GM23338 (cell line): ENCODE data around the gene BNIPL. TPM values are rescaled to one million over a fixed set of nuclear protein-coding genes. Genes with fewer than 3 reads are reported as not detected.
A peak's percentile ranks its signal among the peaks of the same experiment; 100 is the strongest.

Experiments used
- ATAC-seq: fragments of 200-7000 bp; cut with Tn5 transposase; 3 replicates; pipeline ENCODE4 v1.9.1; 2020
- DNase-seq: peaks from one replicate; pipeline ENCODE4 v3.0.0-alpha.2; 2015; ENCODE audit warnings: low spot score
- H2AFZ ChIP-seq: fragments of 200-600 bp; sonication (generic); 2 replicates; pipeline ENCODE4 v1.8.0; 2016; ENCODE audit warnings: antibody characterized with exemption, mild to moderate bottlenecking, moderate library complexity
- H3F3A ChIP-seq: fragments of 200-600 bp; sonication (generic); replicated peaks from 2 replicates; pipeline ENCODE4 v1.8.0; 2017; ENCODE audit warnings: antibody characterized with exemption, mixed run types, low read depth
- H3K27ac ChIP-seq: fragments of 200-600 bp; sonication (generic); 2 replicates; pipeline ENCODE4 v1.6.1; 2016; ENCODE audit warnings: low read depth
- H3K27me3 ChIP-seq: fragments of 200-600 bp; sonication (generic); 2 replicates; pipeline ENCODE4 v1.8.0; 2016; ENCODE audit warnings: mild to moderate bottlenecking, mixed run types, moderate library complexity; ENCODE audit not compliant: insufficient read depth
- H3K36me3 ChIP-seq: fragments of 200-600 bp; sonication (generic); 2 replicates; pipeline ENCODE4 v1.8.0; 2016; ENCODE audit warnings: mild to moderate bottlenecking; ENCODE audit not compliant: insufficient read depth
- H3K4me1 ChIP-seq: fragments of 200-600 bp; sonication (generic); 2 replicates; pipeline ENCODE4 v1.8.0; 2016; ENCODE audit warnings: mild to moderate bottlenecking, moderate library complexity; ENCODE audit not compliant: insufficient read depth
- H3K4me2 ChIP-seq: fragments of 200-600 bp; sonication (generic); 2 replicates; pipeline ENCODE4 v1.7.1; 2017; ENCODE audit warnings: mixed run types
- H3K4me3 ChIP-seq: fragments of 200-600 bp; sonication (generic); 2 replicates; pipeline ENCODE4 v1.6.1; 2016; ENCODE audit warnings: mixed run types
- H3K79me2 ChIP-seq: fragments of 200-600 bp; sonication (generic); replicated peaks from 2 replicates; pipeline ENCODE4 v1.8.0; 2017; ENCODE audit warnings: mild to moderate bottlenecking; ENCODE audit not compliant: insufficient read depth
- H3K9me2 ChIP-seq: fragments of 200-600 bp; sonication (generic); 2 replicates; pipeline ENCODE4 v1.8.0; 2017; ENCODE audit not compliant: insufficient read depth
- H4K20me1 ChIP-seq: fragments of 200-600 bp; sonication (generic); replicated peaks from 2 replicates; pipeline ENCODE4 v1.8.0; 2017; ENCODE audit warnings: mild to moderate bottlenecking; ENCODE audit not compliant: insufficient read depth
- H3K27ac Mint-ChIP-seq: 2 replicates; pipeline ENCODE4 v1.8.0; 2020; ENCODE audit warnings: inconsistent platforms, mild to moderate bottlenecking, moderate library complexity, mixed read lengths
- H3K27me3 Mint-ChIP-seq: 3 replicates; pipeline ENCODE4 v1.8.0; 2022; ENCODE audit warnings: low read depth, mild to moderate bottlenecking, moderate library complexity, mixed read lengths, inconsistent platforms; ENCODE audit not compliant: insufficient read depth, poor library complexity
- H3K36me3 Mint-ChIP-seq: 3 replicates; pipeline ENCODE4 v1.8.0; 2021; ENCODE audit warnings: low read depth, mild to moderate bottlenecking, inconsistent platforms, moderate library complexity, mixed read lengths
- H3K4me1 Mint-ChIP-seq: 3 replicates; pipeline ENCODE4 v1.8.0; 2020; ENCODE audit warnings: mild to moderate bottlenecking, inconsistent platforms, mixed read lengths
- H3K4me3 Mint-ChIP-seq: 3 replicates; pipeline ENCODE4 v1.8.0; 2021; ENCODE audit warnings: moderate library complexity, mild to moderate bottlenecking, inconsistent platforms, mixed read lengths
- H3K9me3 Mint-ChIP-seq: 3 replicates; pipeline ENCODE4 v1.8.0; 2020; ENCODE audit warnings: moderate library complexity, mild to moderate bottlenecking, inconsistent platforms, mixed read lengths
- CREB1 ChIP-seq: fragments of 250-450 bp; sonication (Bioruptor Pico); IDR thresholded peaks from 2 replicates; pipeline ENCODE4 v1.5.0; 2020; ENCODE audit warnings: low read depth, mild to moderate bottlenecking, moderate library complexity
- EZH2 ChIP-seq: fragments of 200-600 bp; sonication (generic); IDR thresholded peaks from one replicate; pipeline ENCODE4 v1.8.0; 2017; ENCODE audit warnings: antibody characterized with exemption, mild to moderate bottlenecking, low read depth; ENCODE audit not compliant: unreplicated experiment
- NANOG ChIP-seq: IDR thresholded peaks from 2 replicates; pipeline ENCODE4 v1.6.1; 2016; ENCODE audit warnings: antibody characterized with exemption, borderline replicate concordance
- STAT1 ChIP-seq: IDR thresholded peaks from one replicate; pipeline ENCODE4 v1.6.1; 2016; ENCODE audit warnings: antibody characterized with exemption; ENCODE audit not compliant: unreplicated experiment
- ZNF114 ChIP-seq: fragments of 250-450 bp; sonication (Bioruptor Pico); IDR thresholded peaks from 2 replicates; pipeline ENCODE4 v1.5.0; 2020; ENCODE audit warnings: mild to moderate bottlenecking, moderate library complexity
- polyA plus RNA-seq: library from polyadenylated mRNA; unstranded; fragments of >200 nt; fragmentation: Nextera tagmentation; extraction: Ambion mirVana; gene quantifications from 2 replicates; pipeline ENCODE4 v1.2.1, GENCODE V29; 2016
- total RNA-seq: library from RNA; depleted of rRNA; stranded (reverse); fragments of >200 nt; shearing (Covaris generic); gene quantifications from 2 replicates; pipeline ENCODE4 v1.2.3, GENCODE V29; 2014
- TF ChIP-seq, protein P1 (sequence below): fragments of 250-450 bp; sonication (Bioruptor Pico); IDR thresholded peaks from 2 replicates; pipeline ENCODE4 v1.5.0; 2020; ENCODE audit warnings: mild to moderate bottlenecking, moderate library complexity
- TF ChIP-seq, protein P2 (sequence below): IDR thresholded peaks from 2 replicates; pipeline ENCODE4 v1.6.1; 2016; ENCODE audit warnings: antibody characterized with exemption
- TF ChIP-seq, protein P3 (sequence below): IDR thresholded peaks from one replicate; pipeline ENCODE4 v1.6.1; 2018; ENCODE audit warnings: antibody characterized with exemption; ENCODE audit not compliant: unreplicated experiment

The BNIPL gene
- total and polyA plus RNA-seq, 2 experiments from 2014 or later = 0.91 to 1.2 TPM

DNA sequence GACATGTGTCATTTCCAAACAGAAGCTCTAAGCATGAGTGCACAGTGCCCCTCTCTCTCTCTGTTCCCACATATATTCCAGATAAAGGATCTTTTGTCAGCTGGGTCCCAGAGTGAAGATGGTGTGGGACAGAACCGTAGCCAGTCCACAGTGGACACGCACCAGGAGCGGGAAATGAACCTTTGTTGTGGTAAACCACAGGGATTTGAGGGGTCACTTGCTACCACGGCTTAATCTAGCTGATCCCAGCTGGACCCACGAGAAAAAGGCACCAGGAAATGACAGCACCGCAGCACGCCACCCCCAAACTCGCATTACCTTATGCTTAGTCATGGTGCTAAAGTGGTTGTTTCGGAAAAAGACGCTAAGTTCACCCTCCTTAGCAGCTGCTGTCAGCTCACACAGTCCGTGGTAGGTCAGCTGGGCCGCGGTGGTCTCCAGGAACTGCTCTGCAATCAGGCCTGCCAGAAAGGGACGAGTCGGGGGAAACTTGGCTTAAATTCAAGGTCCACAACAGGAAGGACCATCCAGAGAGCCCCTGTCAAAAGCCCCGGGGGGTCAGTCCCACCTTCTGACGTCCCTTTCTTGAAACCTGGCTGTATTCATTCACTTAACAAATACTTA lies 37.2 kb upstream of the BNIPL start:
- no peaks in the 10 kb centered on the region for H3K9me2 ChIP-seq
- H3K4me2 ChIP-seq = no peak overlapping the region
- no peak for TF ChIP-seq NANOG
- no peak for TF ChIP-seq ZNF114 (CRISPR knock-in tag)
- TF ChIP-seq, protein P1, sequence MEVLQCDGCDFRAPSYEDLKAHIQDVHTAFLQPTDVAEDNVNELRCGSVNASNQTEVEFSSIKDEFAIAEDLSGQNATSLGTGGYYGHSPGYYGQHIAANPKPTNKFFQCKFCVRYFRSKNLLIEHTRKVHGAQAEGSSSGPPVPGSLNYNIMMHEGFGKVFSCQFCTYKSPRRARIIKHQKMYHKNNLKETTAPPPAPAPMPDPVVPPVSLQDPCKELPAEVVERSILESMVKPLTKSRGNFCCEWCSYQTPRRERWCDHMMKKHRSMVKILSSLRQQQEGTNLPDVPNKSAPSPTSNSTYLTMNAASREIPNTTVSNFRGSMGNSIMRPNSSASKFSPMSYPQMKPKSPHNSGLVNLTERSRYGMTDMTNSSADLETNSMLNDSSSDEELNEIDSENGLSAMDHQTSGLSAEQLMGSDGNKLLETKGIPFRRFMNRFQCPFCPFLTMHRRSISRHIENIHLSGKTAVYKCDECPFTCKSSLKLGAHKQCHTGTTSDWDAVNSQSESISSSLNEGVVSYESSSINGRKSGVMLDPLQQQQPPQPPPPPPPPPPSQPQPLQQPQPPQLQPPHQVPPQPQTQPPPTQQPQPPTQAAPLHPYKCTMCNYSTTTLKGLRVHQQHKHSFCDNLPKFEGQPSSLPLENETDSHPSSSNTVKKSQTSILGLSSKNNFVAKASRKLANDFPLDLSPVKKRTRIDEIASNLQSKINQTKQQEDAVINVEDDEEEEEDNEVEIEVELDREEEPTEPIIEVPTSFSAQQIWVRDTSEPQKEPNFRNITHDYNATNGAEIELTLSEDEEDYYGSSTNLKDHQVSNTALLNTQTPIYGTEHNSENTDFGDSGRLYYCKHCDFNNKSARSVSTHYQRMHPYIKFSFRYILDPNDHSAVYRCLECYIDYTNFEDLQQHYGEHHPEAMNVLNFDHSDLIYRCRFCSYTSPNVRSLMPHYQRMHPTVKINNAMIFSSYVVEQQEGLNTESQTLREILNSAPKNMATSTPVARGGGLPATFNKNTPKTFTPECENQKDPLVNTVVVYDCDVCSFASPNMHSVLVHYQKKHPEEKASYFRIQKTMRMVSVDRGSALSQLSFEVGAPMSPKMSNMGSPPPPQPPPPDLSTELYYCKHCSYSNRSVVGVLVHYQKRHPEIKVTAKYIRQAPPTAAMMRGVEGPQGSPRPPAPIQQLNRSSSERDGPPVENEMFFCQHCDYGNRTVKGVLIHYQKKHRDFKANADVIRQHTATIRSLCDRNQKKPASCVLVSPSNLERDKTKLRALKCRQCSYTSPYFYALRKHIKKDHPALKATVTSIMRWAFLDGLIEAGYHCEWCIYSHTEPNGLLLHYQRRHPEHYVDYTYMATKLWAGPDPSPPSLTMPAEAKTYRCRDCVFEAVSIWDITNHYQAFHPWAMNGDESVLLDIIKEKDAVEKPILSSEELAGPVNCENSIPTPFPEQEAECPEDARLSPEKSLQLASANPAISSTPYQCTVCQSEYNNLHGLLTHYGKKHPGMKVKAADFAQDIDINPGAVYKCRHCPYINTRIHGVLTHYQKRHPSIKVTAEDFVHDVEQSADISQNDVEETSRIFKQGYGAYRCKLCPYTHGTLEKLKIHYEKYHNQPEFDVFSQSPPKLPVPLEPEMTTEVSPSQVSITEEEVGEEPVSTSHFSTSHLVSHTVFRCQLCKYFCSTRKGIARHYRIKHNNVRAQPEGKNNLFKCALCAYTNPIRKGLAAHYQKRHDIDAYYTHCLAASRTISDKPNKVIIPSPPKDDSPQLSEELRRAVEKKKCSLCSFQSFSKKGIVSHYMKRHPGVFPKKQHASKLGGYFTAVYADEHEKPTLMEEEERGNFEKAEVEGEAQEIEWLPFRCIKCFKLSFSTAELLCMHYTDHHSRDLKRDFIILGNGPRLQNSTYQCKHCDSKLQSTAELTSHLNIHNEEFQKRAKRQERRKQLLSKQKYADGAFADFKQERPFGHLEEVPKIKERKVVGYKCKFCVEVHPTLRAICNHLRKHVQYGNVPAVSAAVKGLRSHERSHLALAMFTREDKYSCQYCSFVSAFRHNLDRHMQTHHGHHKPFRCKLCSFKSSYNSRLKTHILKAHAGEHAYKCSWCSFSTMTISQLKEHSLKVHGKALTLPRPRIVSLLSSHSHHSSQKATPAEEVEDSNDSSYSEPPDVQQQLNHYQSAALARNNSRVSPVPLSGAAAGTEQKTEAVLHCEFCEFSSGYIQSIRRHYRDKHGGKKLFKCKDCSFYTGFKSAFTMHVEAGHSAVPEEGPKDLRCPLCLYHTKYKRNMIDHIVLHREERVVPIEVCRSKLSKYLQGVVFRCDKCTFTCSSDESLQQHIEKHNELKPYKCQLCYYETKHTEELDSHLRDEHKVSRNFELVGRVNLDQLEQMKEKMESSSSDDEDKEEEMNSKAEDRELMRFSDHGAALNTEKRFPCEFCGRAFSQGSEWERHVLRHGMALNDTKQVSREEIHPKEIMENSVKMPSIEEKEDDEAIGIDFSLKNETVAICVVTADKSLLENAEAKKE (CRISPR knock-in tag) = no peak
- TF ChIP-seq, protein P2, sequence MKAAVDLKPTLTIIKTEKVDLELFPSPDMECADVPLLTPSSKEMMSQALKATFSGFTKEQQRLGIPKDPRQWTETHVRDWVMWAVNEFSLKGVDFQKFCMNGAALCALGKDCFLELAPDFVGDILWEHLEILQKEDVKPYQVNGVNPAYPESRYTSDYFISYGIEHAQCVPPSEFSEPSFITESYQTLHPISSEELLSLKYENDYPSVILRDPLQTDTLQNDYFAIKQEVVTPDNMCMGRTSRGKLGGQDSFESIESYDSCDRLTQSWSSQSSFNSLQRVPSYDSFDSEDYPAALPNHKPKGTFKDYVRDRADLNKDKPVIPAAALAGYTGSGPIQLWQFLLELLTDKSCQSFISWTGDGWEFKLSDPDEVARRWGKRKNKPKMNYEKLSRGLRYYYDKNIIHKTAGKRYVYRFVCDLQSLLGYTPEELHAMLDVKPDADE = no peak
- no peak for TF ChIP-seq EZH2
- no peak for TF ChIP-seq CREB1
- no peak for TF ChIP-seq STAT1
- TF ChIP-seq, protein P3, sequence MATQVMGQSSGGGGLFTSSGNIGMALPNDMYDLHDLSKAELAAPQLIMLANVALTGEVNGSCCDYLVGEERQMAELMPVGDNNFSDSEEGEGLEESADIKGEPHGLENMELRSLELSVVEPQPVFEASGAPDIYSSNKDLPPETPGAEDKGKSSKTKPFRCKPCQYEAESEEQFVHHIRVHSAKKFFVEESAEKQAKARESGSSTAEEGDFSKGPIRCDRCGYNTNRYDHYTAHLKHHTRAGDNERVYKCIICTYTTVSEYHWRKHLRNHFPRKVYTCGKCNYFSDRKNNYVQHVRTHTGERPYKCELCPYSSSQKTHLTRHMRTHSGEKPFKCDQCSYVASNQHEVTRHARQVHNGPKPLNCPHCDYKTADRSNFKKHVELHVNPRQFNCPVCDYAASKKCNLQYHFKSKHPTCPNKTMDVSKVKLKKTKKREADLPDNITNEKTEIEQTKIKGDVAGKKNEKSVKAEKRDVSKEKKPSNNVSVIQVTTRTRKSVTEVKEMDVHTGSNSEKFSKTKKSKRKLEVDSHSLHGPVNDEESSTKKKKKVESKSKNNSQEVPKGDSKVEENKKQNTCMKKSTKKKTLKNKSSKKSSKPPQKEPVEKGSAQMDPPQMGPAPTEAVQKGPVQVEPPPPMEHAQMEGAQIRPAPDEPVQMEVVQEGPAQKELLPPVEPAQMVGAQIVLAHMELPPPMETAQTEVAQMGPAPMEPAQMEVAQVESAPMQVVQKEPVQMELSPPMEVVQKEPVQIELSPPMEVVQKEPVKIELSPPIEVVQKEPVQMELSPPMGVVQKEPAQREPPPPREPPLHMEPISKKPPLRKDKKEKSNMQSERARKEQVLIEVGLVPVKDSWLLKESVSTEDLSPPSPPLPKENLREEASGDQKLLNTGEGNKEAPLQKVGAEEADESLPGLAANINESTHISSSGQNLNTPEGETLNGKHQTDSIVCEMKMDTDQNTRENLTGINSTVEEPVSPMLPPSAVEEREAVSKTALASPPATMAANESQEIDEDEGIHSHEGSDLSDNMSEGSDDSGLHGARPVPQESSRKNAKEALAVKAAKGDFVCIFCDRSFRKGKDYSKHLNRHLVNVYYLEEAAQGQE = no peak
- H3K27ac ChIP-seq = peak overlapping the region; percentile 63; the same call in 1 of the 2 replicates
- H4K20me1 ChIP-seq = no peaks in the 10 kb centered on the region
- no peaks in the 10 kb centered on the region for H3K36me3 ChIP-seq
- H3K27ac Mint-ChIP-seq = no peak overlapping the region
- H3K9me3 Mint-ChIP-seq = no peaks in the 10 kb centered on the region
- H3F3A ChIP-seq = no peaks in the 10 kb centered on the region
- H3K4me1 Mint-ChIP-seq = peaks cover 11% of the 10 kb centered on the region
- no peak for ATAC-seq
- no peak overlapping the region for H2AFZ ChIP-seq
- no peaks in the 10 kb centered on the region for H3K4me1 ChIP-seq
- H3K27me3 Mint-ChIP-seq = peaks cover 12% of the 10 kb centered on the region
- H3K4me3 ChIP-seq = no peak overlapping the region
- peaks cover 5% of the 10 kb centered on the region; the same call in 2 of the 3 replicates for H3K36me3 Mint-ChIP-seq
- no peaks in the 10 kb centered on the region for H3K27me3 ChIP-seq
- no peak for DNase-seq
- no peak overlapping the region for H3K4me3 Mint-ChIP-seq
- H3K79me2 ChIP-seq = no peaks in the 10 kb centered on the region
